ENCODE data around the gene IL36RN. TPM values are rescaled to one million over a fixed set of nuclear protein-coding genes. Genes with fewer than 3 reads are reported as not detected.
A peak's percentile ranks its signal among the peaks of the same experiment; 100 is the strongest.

IL36RN gene
- polyA plus RNA-seq, 4 donors: not detected

- WGBS, 3 donors: 69 to 74% (median 71%) methylated on average over 3 of the region's 3 CpGs
- Histone ChIP-seq H3K27ac (ENCODE audit: low read depth in 1 of 3, low read length in 2 of 3) (no peak overlapping the region), H3K9me3 (ENCODE audit: control insufficient read depth in 2 of 2, insufficient read depth in 1 of 2, low read depth in 1 of 2, low read length in 1 of 2) (peaks cover 0 to 27% of the 10 kb centered on the region in 2 donors), H3K27me3 (ENCODE audit: control insufficient read depth in 3 of 3, insufficient read depth in 3 of 3, low read length in 3 of 3) (peaks cover 0 to 4% (median 0%) of the 10 kb centered on the region in 3 donors), H3K36me3 (ENCODE audit: control insufficient read depth in 3 of 3, insufficient read depth in 2 of 3, low read depth in 1 of 3, low read length in 3 of 3) (no peaks in the 10 kb centered on the region), H3K4me1 (ENCODE audit: control insufficient read depth in 3 of 3, insufficient read depth in 2 of 3, low read depth in 1 of 3, low read length in 2 of 3) (peaks cover 0 to 22% (median 0%) of the 10 kb centered on the region in 3 donors), H3K4me3 (ENCODE audit: low read depth in 1 of 3, low read length in 3 of 3) (no peak overlapping the region)
- FAIRE-seq (no peak), DNase-seq (no peak)
Measured at GRCh38 chr2:113053666-113054065, 5.3 kb upstream of the IL36RN start.

- DNase-seq (no peak), FAIRE-seq (no peak)
- Histone ChIP-seq H3K36me3 (ENCODE audit: control insufficient read depth in 3 of 3, insufficient read depth in 2 of 3, low read depth in 1 of 3, low read length in 3 of 3) (no peaks in the 10 kb centered on the region), H3K27me3 (ENCODE audit: control insufficient read depth in 3 of 3, insufficient read depth in 3 of 3, low read length in 3 of 3) (peaks cover 0 to 4% (median 0%) of the 10 kb centered on the region in 3 donors), H3K4me3 (ENCODE audit: low read depth in 1 of 3, low read length in 3 of 3) (no peak overlapping the region), H3K27ac (ENCODE audit: low read depth in 1 of 3, low read length in 2 of 3) (no peak overlapping the region), H3K4me1 (ENCODE audit: control insufficient read depth in 3 of 3, insufficient read depth in 2 of 3, low read depth in 1 of 3, low read length in 2 of 3) (peaks cover 0 to 22% (median 0%) of the 10 kb centered on the region in 3 donors), H3K9me3 (ENCODE audit: control insufficient read depth in 2 of 2, insufficient read depth in 1 of 2, low read depth in 1 of 2, low read length in 1 of 2) (peaks cover 0 to 27% of the 10 kb centered on the region in 2 donors)
Measured at GRCh38 chr2:113054066-113054465, 4.9 kb upstream of the IL36RN start.

- peaks cover 0 to 22% (median 0%) of the 10 kb centered on the region in 3 donors for H3K4me1 ChIP-seq (ENCODE audit: control insufficient read depth in 3 of 3, insufficient read depth in 2 of 3, low read depth in 1 of 3, low read length in 2 of 3)
- H3K27ac ChIP-seq (ENCODE audit: low read depth in 1 of 3, low read length in 2 of 3): peak overlapping the region in 1 of 3 donors; percentile 56
- no peak overlapping the region for H3K4me3 ChIP-seq (ENCODE audit: low read depth in 1 of 3, low read length in 3 of 3)
- peaks cover 0 to 27% of the 10 kb centered on the region in 2 donors for H3K9me3 ChIP-seq (ENCODE audit: control insufficient read depth in 2 of 2, insufficient read depth in 1 of 2, low read depth in 1 of 2, low read length in 1 of 2)
- H3K36me3 ChIP-seq (ENCODE audit: control insufficient read depth in 3 of 3, insufficient read depth in 2 of 3, low read depth in 1 of 3, low read length in 3 of 3): no peaks in the 10 kb centered on the region
- H3K27me3 ChIP-seq (ENCODE audit: control insufficient read depth in 3 of 3, insufficient read depth in 3 of 3, low read length in 3 of 3): no peaks in the 10 kb centered on the region
- FAIRE-seq: no peak
- DNase-seq: peak in 1 of 2 donors; percentile 48
- WGBS, 3 donors: 16 to 42% (median 36%) methylated on average over 1 of the region's 1 CpG
Measured at GRCh38 chr2:113056521-113056920, 2.5 kb upstream of the IL36RN start.

- H3K27me3 ChIP-seq (ENCODE audit: control insufficient read depth in 3 of 3, insufficient read depth in 3 of 3, low read length in 3 of 3): no peaks in the 10 kb centered on the region
- no peak overlapping the region for H3K4me3 ChIP-seq (ENCODE audit: low read depth in 1 of 3, low read length in 3 of 3)
- H3K36me3 ChIP-seq (ENCODE audit: control insufficient read depth in 3 of 3, insufficient read depth in 2 of 3, low read depth in 1 of 3, low read length in 3 of 3): no peaks in the 10 kb centered on the region
- H3K27ac ChIP-seq (ENCODE audit: low read depth in 1 of 3, low read length in 2 of 3): peak overlapping the region in 1 of 3 donors; percentile 56
- 10 to 46% (median 30%) methylated on average over 1 of the region's 1 CpG for WGBS, 3 donors
- peaks cover 0 to 27% of the 10 kb centered on the region in 2 donors for H3K9me3 ChIP-seq (ENCODE audit: control insufficient read depth in 2 of 2, insufficient read depth in 1 of 2, low read depth in 1 of 2, low read length in 1 of 2)
- DNase-seq (peak; percentile 60 to 67), FAIRE-seq (no peak)
- H3K4me1 ChIP-seq (ENCODE audit: control insufficient read depth in 3 of 3, insufficient read depth in 2 of 3, low read depth in 1 of 3, low read length in 2 of 3): peaks cover 0 to 22% (median 0%) of the 10 kb centered on the region in 3 donors
Measured at GRCh38 chr2:113057117-113057516, 1.9 kb upstream of the IL36RN start.

- WGBS, 3 donors: 45 to 69% (median 69%) methylated on average over 2 of the region's 2 CpGs
- H3K36me3 ChIP-seq (ENCODE audit: control insufficient read depth in 3 of 3, insufficient read depth in 2 of 3, low read depth in 1 of 3, low read length in 3 of 3): no peaks in the 10 kb centered on the region
- H3K9me3 ChIP-seq (ENCODE audit: control insufficient read depth in 2 of 2, insufficient read depth in 1 of 2, low read depth in 1 of 2, low read length in 1 of 2): peaks cover 0 to 27% of the 10 kb centered on the region in 2 donors
- H3K27ac ChIP-seq (ENCODE audit: low read depth in 1 of 3, low read length in 2 of 3): no peak overlapping the region
- DNase-seq: no peak
- no peaks in the 10 kb centered on the region for H3K27me3 ChIP-seq (ENCODE audit: control insufficient read depth in 3 of 3, insufficient read depth in 3 of 3, low read length in 3 of 3)
- peaks cover 0 to 13% (median 0%) of the 10 kb centered on the region in 3 donors for H3K4me1 ChIP-seq (ENCODE audit: control insufficient read depth in 3 of 3, insufficient read depth in 2 of 3, low read depth in 1 of 3, low read length in 2 of 3)
- H3K4me3 ChIP-seq (ENCODE audit: low read depth in 1 of 3, low read length in 3 of 3): no peak overlapping the region
- no peak for FAIRE-seq
Measured at GRCh38 chr2:113058411-113058994, 495 bp upstream of the IL36RN start.

GRCh38 chr2:113060396-113060795 lies 1.4 kb downstream of the IL36RN start:
- peaks cover 0 to 10% (median 0%) of the 10 kb centered on the region in 3 donors for H3K4me1 ChIP-seq (ENCODE audit: control insufficient read depth in 3 of 3, insufficient read depth in 2 of 3, low read depth in 1 of 3, low read length in 2 of 3)
- 73 to 84% (median 76%) methylated on average over 4 of the region's 4 CpGs for WGBS, 3 donors
- no peaks in the 10 kb centered on the region for H3K36me3 ChIP-seq (ENCODE audit: control insufficient read depth in 3 of 3, insufficient read depth in 2 of 3, low read depth in 1 of 3, low read length in 3 of 3)
- peaks cover 0 to 8% of the 10 kb centered on the region in 2 donors for H3K9me3 ChIP-seq (ENCODE audit: control insufficient read depth in 2 of 2, insufficient read depth in 1 of 2, low read depth in 1 of 2, low read length in 1 of 2)
- no peak overlapping the region for H3K4me3 ChIP-seq (ENCODE audit: low read depth in 1 of 3, low read length in 3 of 3)
- DNase-seq (no peak), FAIRE-seq (no peak)
- peaks cover 0 to 2% (median 0%) of the 10 kb centered on the region in 3 donors for H3K27me3 ChIP-seq (ENCODE audit: control insufficient read depth in 3 of 3, insufficient read depth in 3 of 3, low read length in 3 of 3)
- no peak overlapping the region for H3K27ac ChIP-seq (ENCODE audit: low read depth in 1 of 3, low read length in 2 of 3)

GRCh38 chr2:113060796-113061195 lies 1.8 kb downstream of the IL36RN start:
- H3K27ac ChIP-seq (ENCODE audit: low read depth in 1 of 3, low read length in 2 of 3): no peak overlapping the region
- no peak overlapping the region for H3K4me3 ChIP-seq (ENCODE audit: low read depth in 1 of 3, low read length in 3 of 3)
- WGBS, 3 donors: 68 to 79% (median 71%) methylated on average over 1 of the region's 1 CpG
- H3K9me3 ChIP-seq (ENCODE audit: control insufficient read depth in 2 of 2, insufficient read depth in 1 of 2, low read depth in 1 of 2, low read length in 1 of 2): peaks cover 0 to 5% of the 10 kb centered on the region in 2 donors
- H3K4me1 ChIP-seq (ENCODE audit: control insufficient read depth in 3 of 3, insufficient read depth in 2 of 3, low read depth in 1 of 3, low read length in 2 of 3): peaks cover 0 to 10% (median 0%) of the 10 kb centered on the region in 3 donors
- FAIRE-seq (no peak), DNase-seq (no peak)
- peaks cover 0 to 2% (median 0%) of the 10 kb centered on the region in 3 donors for H3K27me3 ChIP-seq (ENCODE audit: control insufficient read depth in 3 of 3, insufficient read depth in 3 of 3, low read length in 3 of 3)
- no peaks in the 10 kb centered on the region for H3K36me3 ChIP-seq (ENCODE audit: control insufficient read depth in 3 of 3, insufficient read depth in 2 of 3, low read depth in 1 of 3, low read length in 3 of 3)

GRCh38 chr2:113061241-113061640 lies 2.2 kb downstream of the IL36RN start:
- WGBS, 3 donors: 73 to 78% (median 75%) methylated on average over 2 of the region's 2 CpGs
- DNase-seq: no peak
- peaks cover 0 to 6% (median 0%) of the 10 kb centered on the region in 3 donors for H3K4me1 ChIP-seq (ENCODE audit: control insufficient read depth in 3 of 3, insufficient read depth in 2 of 3, low read depth in 1 of 3, low read length in 2 of 3)
- FAIRE-seq: no peak
- no peaks in the 10 kb centered on the region for H3K36me3 ChIP-seq (ENCODE audit: control insufficient read depth in 3 of 3, insufficient read depth in 2 of 3, low read depth in 1 of 3, low read length in 3 of 3)
- H3K27me3 ChIP-seq (ENCODE audit: control insufficient read depth in 3 of 3, insufficient read depth in 3 of 3, low read length in 3 of 3): peaks cover 0 to 2% (median 0%) of the 10 kb centered on the region in 3 donors
- no peak overlapping the region for H3K4me3 ChIP-seq (ENCODE audit: low read depth in 1 of 3, low read length in 3 of 3)
- H3K9me3 ChIP-seq (ENCODE audit: control insufficient read depth in 2 of 2, insufficient read depth in 1 of 2, low read depth in 1 of 2, low read length in 1 of 2): peaks cover 0 to under 1% of the 10 kb centered on the region in 2 donors
- H3K27ac ChIP-seq (ENCODE audit: low read depth in 1 of 3, low read length in 2 of 3): no peak overlapping the region
